Muscle layer of duodenum (tissue), 2 donors: ENCODE measurements around the gene AXIN1.
A peak's percentile ranks its signal among the peaks of the same experiment; 100 is the strongest.
"Not testable (repeated sequence)": the region's sequence is repeated elsewhere in the genome, so short reads cannot be mapped to it uniquely, and the experiment has no call there.

ENCODE experiments used
- H3K27ac ChIP-seq: one replicate; pipeline ENCODE4 v1.7.0; 2013; ENCODE audit warnings: mild to moderate bottlenecking, low read length
- H3K27me3 ChIP-seq: one replicate; pipeline ENCODE4 v1.7.0; 2013; ENCODE audit warnings: low read depth, mild to moderate bottlenecking, control low read depth, low read length
- H3K36me3 ChIP-seq, 2 donors: one replicate each; pipeline ENCODE4 v1.7.0; 2013; ENCODE audit warnings: low read length in 2 of 2, control low read depth in 1 of 2, mild to moderate bottlenecking in 1 of 2; ENCODE audit not compliant: insufficient read depth in 2 of 2, control insufficient read depth in 1 of 2
- H3K4me1 ChIP-seq, 2 donors: one replicate each; pipeline ENCODE4 v1.7.0; 2013; ENCODE audit warnings: low read length in 2 of 2, mild to moderate bottlenecking in 2 of 2, control low read depth in 1 of 2, moderate library complexity in 1 of 2; ENCODE audit not compliant: insufficient read depth in 2 of 2, control insufficient read depth in 1 of 2
- H3K4me3 ChIP-seq, 2 donors: one replicate each; pipeline ENCODE4 v1.7.0; 2013; ENCODE audit warnings: low read length in 2 of 2, low read depth in 1 of 2, mild to moderate bottlenecking in 1 of 2
- H3K9me3 ChIP-seq, 2 donors: one replicate each; pipeline ENCODE4 v1.7.0; 2013; ENCODE audit warnings: low read length in 2 of 2, control low read depth in 1 of 2, mild to moderate bottlenecking in 1 of 2; ENCODE audit not compliant: control insufficient read depth in 1 of 2
- donor health status: healthy.

AXIN1 gene

GRCh38 chr16:392450-393030 lies 40.0 kb upstream of the AXIN1 start:
- Histone ChIP-seq H3K9me3 (no peaks in the 10 kb centered on the region), H3K27me3 (no peaks in the 10 kb centered on the region), H3K36me3 (no peaks in the 10 kb centered on the region), H3K27ac (no peak overlapping the region), H3K4me1 (no peaks in the 10 kb centered on the region), H3K4me3 (no peak overlapping the region)

GRCh38 chr16:391885-392335 lies 39.4 kb upstream of the AXIN1 start:
- no peaks in the 10 kb centered on the region for H3K4me1 ChIP-seq
- no peak overlapping the region for H3K27ac ChIP-seq
- H3K9me3 ChIP-seq: no peaks in the 10 kb centered on the region
- H3K27me3 ChIP-seq: no peaks in the 10 kb centered on the region
- H3K36me3 ChIP-seq: no peaks in the 10 kb centered on the region
- H3K4me3 ChIP-seq: no peak overlapping the region

DNA sequence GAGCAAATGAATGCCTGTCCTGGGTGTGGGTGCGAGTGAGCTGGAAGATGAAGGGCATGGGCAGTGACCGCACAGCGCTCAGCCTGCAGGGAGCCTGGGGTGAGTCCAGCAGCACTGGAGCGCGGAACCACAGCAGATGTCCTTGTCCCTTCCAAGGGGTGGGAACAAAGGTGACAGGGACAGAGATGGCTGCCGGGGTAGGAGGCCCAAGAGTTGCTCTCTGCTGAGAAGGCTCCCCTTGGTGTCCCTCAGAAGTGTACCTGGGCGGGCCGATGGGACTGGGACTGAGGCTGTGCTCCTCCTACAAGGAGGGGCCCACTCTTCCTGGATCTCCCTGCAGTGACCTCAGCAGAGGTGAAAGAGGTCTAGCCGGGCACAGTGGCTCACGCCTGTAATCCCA lies 36.8 kb upstream of the AXIN1 start:
- H3K27ac ChIP-seq: no peak overlapping the region
- no peaks in the 10 kb centered on the region for H3K27me3 ChIP-seq
- H3K9me3 ChIP-seq: no peaks in the 10 kb centered on the region
- no peak overlapping the region for H3K4me3 ChIP-seq
- H3K4me1 ChIP-seq: peaks cover 0 to 7% of the 10 kb centered on the region in 2 donors
- H3K36me3 ChIP-seq: no peaks in the 10 kb centered on the region

DNA sequence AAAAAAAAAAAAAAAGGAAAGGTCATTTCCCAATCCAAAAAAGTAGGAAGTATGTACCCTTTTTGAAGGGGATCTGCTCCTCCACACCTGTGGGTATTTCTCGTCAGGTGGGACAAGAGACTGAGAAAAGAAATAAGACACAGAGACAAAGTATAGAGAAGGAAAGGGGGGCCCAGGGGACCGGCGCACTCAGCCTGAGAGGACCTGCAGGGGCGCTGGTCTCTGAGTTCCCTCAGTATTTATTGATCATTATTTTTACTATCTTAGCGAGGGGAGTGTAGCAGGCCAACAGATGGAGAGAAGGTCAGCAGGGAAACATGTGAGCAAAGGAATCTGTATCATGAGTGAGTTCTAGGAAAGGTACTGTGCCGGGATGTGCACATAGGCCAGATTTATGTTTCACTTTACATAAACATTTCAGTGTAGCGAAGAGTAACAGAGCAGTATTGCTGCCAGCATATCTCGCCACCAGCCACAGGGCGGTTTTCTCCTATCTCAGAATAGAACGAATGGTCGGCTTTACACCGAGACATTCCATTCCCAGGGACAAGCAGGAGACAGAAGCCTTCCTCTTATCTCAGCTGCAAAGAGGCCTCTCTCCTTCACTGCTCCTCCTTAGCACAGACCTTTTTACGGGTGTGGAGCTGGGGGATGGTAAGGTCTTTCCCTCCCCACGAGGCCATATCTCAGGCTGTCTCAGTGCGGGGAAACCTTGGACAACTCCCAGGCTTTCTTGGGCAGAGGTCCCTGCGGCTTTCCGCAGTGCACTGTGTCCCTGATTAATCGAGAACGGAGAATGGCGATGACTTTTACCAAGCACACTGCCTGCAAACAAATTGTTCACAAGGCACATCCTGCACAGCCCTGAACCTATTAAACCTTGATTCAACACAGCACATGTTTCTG lies 35.5 kb upstream of the AXIN1 start:
- H3K27me3 ChIP-seq, H3K36me3 ChIP-seq, H3K9me3 ChIP-seq, H3K27ac ChIP-seq: not testable (repeated sequence)
- Histone ChIP-seq H3K4me1 (peaks cover 3 to 17% of the 10 kb centered on the region in 2 donors), H3K4me3 (peak overlapping the region in 1 of 2 donors; percentile 2)

DNA sequence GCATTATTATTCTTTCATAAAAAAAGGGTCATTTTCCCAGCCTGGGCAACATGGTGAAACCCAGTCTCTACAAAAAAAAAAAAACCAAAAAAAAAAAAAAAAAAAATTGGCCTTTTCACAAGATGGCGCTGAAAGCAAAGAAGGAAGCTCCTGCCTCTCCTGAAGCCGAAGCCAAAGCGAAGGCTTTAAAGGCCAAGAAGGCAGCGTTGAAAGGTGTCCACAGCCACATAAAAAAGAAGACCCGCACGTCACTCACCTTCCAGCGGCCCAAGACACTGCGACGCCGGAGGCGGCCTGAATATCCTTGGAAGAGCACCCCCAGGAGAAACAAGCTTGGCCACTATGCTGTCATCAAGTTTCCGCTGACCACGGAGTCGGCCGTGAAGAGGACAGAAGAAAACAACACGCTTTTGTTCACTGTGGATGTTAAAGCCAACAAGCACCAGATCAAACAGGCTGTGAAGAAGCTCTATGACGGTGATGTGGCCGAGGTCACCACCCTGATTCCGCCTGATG lies 34.2 kb upstream of the AXIN1 start:
- no peak overlapping the region for H3K27ac ChIP-seq
- no peaks in the 10 kb centered on the region for H3K9me3 ChIP-seq
- H3K4me1 ChIP-seq: peaks cover 4 to 17% of the 10 kb centered on the region in 2 donors
- no peaks in the 10 kb centered on the region for H3K36me3 ChIP-seq
- H3K4me3 ChIP-seq: no peak overlapping the region
- H3K27me3 ChIP-seq: no peaks in the 10 kb centered on the region

DNA sequence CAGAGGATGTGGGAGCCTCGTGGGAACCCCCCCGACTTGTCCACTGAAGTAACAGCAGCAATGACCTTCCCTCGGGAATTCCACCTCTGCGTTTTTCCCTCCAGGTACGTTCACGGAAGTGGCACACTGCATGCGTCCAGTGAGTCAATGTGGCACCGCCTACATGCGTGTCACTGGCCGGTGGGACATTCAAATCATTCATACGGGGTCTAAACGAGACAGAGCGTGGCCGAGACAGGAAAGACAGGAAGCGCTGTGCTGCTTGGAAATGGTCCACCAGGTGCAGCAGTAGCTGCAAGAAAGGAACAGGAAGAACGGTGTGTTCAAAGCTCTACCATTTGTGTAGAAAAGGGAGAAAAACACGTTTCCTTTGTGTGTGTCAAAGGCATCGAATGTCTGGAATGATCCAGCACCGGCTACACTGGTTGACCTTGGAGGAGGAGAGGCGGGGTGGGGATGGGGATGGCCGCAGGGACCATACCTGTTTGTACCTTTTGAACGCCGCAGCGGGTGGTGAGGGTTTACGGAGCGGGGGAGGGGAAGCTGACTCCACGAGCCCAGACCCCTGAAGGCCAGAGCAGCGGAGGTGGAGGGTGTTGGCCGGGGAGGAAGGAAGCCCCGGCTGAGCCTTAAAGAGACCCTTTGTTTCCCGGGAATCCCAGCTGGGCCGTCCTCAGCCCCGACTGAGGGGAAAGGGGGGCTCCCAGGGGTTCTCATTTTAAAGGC lies 31.0 kb upstream of the AXIN1 start:
- Histone ChIP-seq H3K4me1 (peaks cover 10 to 28% of the 10 kb centered on the region in 2 donors), H3K36me3 (no peaks in the 10 kb centered on the region), H3K27ac (no peak overlapping the region), H3K27me3 (no peaks in the 10 kb centered on the region), H3K4me3 (peak overlapping the region; percentile 60 to 93), H3K9me3 (no peaks in the 10 kb centered on the region)

- H3K36me3 ChIP-seq: peaks cover 0 to 4% of the 10 kb centered on the region in 2 donors
- peak within 1 kb of the TSS; percentile 60 to 93 for H3K4me3 ChIP-seq
- H3K27me3 ChIP-seq: no peaks in the 10 kb centered on the region
- peaks cover 10 to 28% of the 10 kb centered on the region in 2 donors for H3K4me1 ChIP-seq
- H3K9me3 ChIP-seq: no peaks in the 10 kb centered on the region
- H3K27ac ChIP-seq: no peak within 1 kb of the TSS
These were observed 29.5 kb upstream of the AXIN1 start, which contains the start of gene PGAP6 for GRCh38 chr16:381789-382717. Gene PGAP6 (minus strand): TSS chr16:381978. CDS start chr16:381821, 157 bp downstream.

DNA sequence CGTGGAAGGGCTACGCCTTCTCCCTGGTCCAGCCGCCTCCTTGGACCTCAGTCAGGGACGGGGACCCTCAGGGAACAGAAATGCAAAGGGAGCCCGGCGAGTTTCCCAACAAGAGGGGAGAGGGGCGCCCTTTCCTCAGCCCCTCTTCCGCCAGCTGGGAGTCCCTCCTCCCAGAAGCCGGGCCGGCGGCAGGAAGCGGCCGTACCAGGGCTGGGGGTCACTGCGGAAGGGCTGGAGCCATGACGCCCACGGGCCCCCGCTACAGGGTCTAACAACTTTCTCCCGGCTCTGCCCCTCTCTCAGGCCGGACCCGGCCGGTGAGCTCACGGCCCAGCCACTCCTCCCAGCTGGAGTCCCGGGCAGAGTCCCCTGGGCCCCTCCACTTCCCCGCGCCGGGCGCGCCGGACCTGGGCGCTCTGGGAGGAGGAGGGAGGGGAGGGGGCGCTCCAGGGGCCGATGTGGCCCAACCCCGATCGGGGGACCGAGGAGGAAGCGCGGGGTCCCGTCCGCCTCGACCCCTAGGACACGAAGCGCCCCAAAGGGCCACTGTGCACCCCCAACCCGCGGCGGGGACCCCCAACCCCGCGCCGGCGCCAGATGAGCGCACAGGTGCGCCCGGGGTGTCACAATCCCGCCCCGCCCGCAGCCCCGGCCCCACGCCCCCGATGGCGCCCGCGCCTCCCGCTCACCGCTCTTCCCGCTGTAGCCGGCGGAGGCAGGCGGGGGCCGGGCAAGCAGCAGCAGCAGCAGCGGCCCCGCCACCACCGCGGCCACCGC lies 28.7 kb upstream of the AXIN1 start:
- Histone ChIP-seq H3K4me1 (peaks cover 10 to 23% of the 10 kb centered on the region in 2 donors), H3K27me3 (no peaks in the 10 kb centered on the region), H3K4me3 (peak overlapping the region; percentile 55 to 82), H3K36me3 (peaks cover 0 to 13% of the 10 kb centered on the region in 2 donors), H3K9me3 (no peaks in the 10 kb centered on the region), H3K27ac (no peak overlapping the region)

- Histone ChIP-seq H3K27ac (no peak overlapping the region), H3K4me3 (peak overlapping the region; percentile 55 to 82), H3K4me1 (peaks cover 10 to 21% of the 10 kb centered on the region in 2 donors), H3K36me3 (peaks cover 0 to 18% of the 10 kb centered on the region in 2 donors), H3K9me3 (no peaks in the 10 kb centered on the region), H3K27me3 (no peaks in the 10 kb centered on the region)
These were observed 28.2 kb upstream of the AXIN1 start for GRCh38 chr16:380762-381011.
